ENCODE data around the gene ICAM5.

The ICAM5 gene

GRCh38 chr19:10292206-10292788 lies 2.5 kb downstream of the ICAM5 start:
- DNase-seq (ENCODE audit: low read depth) = no peak

- no peak for DNase-seq (ENCODE audit: low read depth)
Observed at GRCh38 chr19:10292789-10293636, 3.3 kb downstream of the ICAM5 start.

DNA sequence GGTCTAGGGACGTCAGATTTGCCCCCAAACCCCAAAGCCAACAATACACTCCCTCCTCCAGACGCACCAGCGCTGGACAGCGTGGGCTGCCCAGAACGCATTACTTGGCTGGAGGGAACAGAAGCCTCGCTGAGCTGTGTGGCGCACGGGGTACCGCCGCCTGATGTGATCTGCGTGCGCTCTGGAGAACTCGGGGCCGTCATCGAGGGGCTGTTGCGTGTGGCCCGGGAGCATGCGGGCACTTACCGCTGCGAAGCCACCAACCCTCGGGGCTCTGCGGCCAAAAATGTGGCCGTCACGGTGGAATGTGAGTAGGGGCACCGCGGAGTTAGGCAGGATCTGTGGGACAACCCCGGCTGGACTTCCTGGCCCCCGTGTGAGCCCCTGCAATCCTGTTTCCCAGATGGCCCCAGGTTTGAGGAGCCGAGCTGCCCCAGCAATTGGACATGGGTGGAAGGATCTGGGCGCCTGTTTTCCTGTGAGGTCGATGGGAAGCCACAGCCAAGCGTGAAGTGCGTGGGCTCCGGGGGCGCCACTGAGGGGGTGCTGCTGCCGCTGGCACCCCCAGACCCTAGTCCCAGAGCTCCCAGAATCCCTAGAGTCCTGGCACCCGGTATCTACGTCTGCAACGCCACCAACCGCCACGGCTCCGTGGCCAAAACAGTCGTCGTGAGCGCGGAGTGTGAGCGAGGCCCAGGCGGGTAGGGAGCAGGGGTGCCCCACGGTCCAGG lies 4.0 kb downstream of the ICAM5 start:
- DNase-seq (ENCODE audit: low read depth) = no peak

DNA sequence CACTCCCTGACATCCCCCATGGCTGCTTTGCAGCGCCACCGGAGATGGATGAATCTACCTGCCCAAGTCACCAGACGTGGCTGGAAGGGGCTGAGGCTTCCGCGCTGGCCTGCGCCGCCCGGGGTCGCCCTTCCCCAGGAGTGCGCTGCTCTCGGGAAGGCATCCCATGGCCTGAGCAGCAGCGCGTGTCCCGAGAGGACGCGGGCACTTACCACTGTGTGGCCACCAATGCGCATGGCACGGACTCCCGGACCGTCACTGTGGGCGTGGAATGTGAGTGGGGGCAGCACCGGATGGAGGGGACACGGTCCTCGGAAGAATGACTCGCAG lies 4.6 kb downstream of the ICAM5 start:
- DNase-seq (ENCODE audit: low read depth) = no peak

DNA sequence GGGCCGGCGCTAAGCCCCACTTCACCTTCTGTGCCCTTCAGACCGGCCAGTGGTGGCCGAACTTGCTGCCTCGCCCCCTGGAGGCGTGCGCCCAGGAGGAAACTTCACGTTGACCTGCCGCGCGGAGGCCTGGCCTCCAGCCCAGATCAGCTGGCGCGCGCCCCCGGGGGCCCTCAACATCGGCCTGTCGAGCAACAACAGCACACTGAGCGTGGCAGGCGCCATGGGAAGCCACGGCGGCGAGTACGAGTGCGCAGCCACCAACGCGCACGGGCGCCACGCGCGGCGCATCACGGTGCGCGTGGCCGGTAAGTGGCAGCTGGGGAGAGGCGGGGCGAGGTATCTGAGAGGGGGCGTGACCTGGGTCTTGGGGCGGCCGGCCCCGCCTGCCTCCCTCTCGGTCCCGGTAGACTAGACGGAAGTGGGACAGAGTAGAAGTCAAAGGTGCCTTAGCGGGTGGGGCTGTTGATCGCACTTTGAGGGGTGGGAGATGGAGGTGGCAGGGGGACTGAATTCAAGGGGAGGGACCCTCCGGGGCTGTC lies 5.6 kb downstream of the ICAM5 start:
- DNase-seq (ENCODE audit: low read depth) = no peak

- no peak for DNase-seq (ENCODE audit: low read depth)
Observed at GRCh38 chr19:10295847-10296591, 6.3 kb downstream of the ICAM5 start.

GRCh38 chr19:10299545-10300458 lies 10.1 kb downstream of the ICAM5 start:
- DNase-seq (ENCODE audit: low read depth) = no peak

- no peak for DNase-seq (ENCODE audit: low read depth)
Observed at GRCh38 chr19:10305139-10305806, 15.5 kb downstream of the ICAM5 start.

DNA sequence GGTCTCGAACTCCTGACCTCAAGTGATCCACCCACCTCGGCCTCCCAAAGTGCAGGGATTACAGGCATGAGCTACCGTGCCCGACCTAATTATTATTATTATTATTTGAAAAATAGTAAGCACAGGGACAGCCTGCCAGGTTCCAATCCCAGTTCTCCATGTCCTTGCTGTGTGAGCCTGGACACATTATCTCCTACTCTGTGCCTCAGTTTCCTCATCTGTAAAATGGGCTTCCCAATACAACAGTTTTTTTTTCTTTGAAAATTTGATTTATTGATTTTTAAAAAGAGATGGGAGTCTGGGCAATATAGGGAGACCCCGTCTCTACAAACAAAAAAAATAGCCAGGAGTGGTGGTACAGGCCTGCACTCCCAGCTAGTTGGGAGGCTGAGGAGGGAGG lies 16.6 kb downstream of the ICAM5 start:
- DNase-seq (ENCODE audit: low read depth) = no peak

DNA sequence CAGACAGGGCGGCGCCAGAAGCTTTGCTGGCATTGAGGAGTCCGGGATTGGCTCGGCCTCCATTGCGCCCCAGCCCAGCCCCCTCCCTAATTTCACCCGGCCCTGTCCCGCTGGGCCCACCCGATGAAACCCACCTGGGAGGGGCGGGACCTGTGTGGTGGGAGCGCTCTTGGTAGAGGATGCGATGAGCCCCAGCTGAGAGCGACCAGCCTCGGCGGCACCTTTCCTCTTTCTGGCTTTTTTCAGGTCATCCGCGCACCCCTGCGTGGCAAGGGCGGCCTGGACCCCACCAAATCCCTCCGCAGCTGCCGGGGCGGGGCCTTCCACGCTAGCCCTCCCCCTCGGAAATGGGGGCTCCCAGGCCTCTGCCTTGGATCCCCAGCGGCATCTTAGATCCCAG lies 19.7 kb downstream of the ICAM5 start, which contains the start of gene ZGLP1:
Gene ZGLP1, minus strand, starts transcription at position 393 of the 400 bp plus-strand sequence.
- DNase-seq (ENCODE audit: low read depth) = no peak

GRCh38 chr19:10315335-10316214 lies 25.8 kb downstream of the ICAM5 start, which contains the start of gene FDX2:
FDX2 (minus strand) TSS chr19:10316015; CDS start chr19:10315996, 19 bp downstream.
- DNase-seq (ENCODE audit: low read depth) = peak; percentile 65

GRCh38 chr19:10316229-10317044 lies 26.7 kb downstream of the ICAM5 start:
- DNase-seq (ENCODE audit: low read depth) = no peak

DNA sequence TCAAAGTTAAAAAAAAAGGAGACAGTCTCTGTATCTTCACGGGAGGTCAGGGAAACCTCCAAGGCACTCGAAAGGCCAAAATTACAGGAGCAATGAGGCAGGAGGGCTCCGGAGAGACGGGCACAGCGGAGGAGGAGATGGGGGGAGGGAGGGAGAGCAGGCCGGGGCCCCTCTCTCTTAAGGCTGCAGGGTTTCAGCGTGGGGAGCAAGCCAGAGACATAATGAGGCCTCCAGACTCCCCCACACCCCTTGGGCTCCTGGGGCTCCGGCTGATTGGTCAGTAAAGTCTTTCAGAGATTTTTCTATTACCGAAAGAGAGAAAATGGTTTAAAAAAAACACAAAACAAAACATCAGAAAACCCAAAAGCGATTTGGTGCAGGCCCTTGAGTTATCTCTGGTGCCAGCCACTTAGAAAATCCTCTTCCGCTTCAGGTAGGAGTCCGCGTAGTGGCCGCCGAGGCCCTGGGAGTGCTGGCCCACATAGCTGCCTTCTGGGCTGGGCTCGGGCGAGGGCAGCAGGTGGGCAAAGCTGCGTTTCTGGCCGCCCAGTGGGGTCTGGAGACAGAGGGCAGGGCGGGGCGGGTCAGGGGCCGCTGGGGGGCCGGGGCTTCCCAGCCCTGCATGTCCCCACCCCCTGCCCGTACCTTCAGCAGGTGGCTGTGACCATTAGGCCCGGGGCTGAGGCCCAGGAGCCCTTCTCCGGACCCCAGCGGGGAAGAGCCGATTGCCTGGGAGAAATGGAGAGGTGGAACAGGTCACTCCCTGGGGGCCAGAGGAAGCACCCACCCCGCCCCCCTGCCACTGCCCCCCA lies 27.5 kb downstream of the ICAM5 start:
- no peak for DNase-seq (ENCODE audit: low read depth)

GRCh38 chr19:10317857-10318462 lies 28.2 kb downstream of the ICAM5 start:
- no peak for DNase-seq (ENCODE audit: low read depth)

DNA sequence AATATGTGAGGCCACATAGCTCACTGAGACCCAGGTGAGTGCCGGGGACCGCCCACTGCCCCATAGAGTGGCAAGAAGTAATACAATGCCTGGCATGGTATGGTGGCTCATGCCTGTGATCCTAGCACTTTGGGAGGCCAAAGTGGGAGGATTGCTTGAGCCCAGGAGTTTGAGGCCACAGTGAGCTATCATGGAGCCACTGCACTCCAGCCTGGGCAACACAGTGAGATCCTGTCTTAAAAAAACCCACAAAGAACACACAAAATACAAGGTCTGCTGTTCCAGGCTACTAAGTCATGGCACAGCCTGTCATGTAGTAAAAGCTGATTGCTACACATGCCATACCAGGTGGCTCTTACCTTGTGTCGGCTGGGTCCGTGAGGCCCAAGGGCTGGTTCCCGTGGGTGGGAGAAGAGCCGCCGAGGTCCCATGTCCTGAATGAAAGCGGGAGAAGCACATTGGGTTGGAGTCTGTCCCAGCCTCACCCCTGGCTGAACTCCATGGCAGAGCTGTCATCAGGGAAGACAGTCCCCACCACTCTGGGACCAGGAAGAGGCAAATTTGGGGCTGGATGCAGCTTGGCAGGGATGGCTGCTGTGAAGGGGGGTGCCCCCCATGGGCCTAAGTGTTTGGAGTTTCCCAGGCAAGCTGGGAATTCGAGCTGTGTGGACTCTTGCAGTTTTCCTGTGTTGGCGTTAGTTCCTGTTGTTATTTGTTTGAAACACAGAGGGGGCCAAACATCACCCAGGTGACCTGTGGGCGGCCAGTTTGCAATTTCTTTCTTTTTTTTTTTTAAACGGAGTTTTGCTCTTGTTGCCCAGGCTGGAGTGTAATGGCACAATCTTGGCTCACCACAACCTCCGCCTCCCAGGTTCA lies 29.3 kb downstream of the ICAM5 start:
- DNase-seq (ENCODE audit: low read depth) = no peak

Data from HS-5 (cell line).